HCT116 (cell line): ENCODE data around the gene NOXO1. TPM values are rescaled to one million over a fixed set of nuclear protein-coding genes. Genes with fewer than 3 reads are reported as not detected.

ENCODE experiments used
- ATAC-seq: fragments of 200-7000 bp; cut with Tn5 transposase; 2 replicates; pipeline ENCODE4 v1.9.1; 2020; ENCODE audit warnings: mild to moderate bottlenecking, moderate library complexity
- BruUV-seq: library from RNA; stranded (reverse); fragments of 400-500 nt; replicated peaks from 2 replicates; lab custom pipeline; 2021; lab: Mats Ljungman, UMichigan
- CTCF ChIA-PET: fragments of 300-600 bp; sonication (Branson Sonifier 250); formaldehyde crosslinking; loops from one replicate; lab custom pipeline; 2021; ENCODE audit warnings: antibody characterized with exemption; lab: Charles Lee
- POLR2A ChIA-PET: fragments of 300-600, 350-600 bp; sonication (Branson Sonifier 250); formaldehyde crosslinking; loops from one replicate; lab custom pipeline; 2021; ENCODE audit warnings: antibody characterized with exemption; lab: Charles Lee
- RAD21 ChIA-PET, 2 experiments: fragments of 300-600 bp; sonication (Branson Sonifier 250); formaldehyde crosslinking; loops; one replicate each; lab custom pipeline; 2023; ENCODE audit warnings: low total read pairs in 2 of 2; ENCODE audit not compliant: uncharacterized antibody in 2 of 2, unreplicated experiment in 2 of 2, low non-redundant PET in 1 of 2; lab: Charles Lee
- DNase-seq: peaks from one replicate; pipeline ENCODE4 v3.0.0-alpha.2; 2010; ENCODE audit warnings: low read depth, low spot score
- H2AFZ ChIP-seq: fragments of 200-600 bp; shearing (Covaris generic), sonication (generic); 2 replicates; pipeline ENCODE4 v1.6.1; 2017; ENCODE audit warnings: low read depth, mixed run types, mixed read lengths, antibody characterized with exemption, low read length; ENCODE audit not compliant: poor library complexity, severe bottlenecking
- H3K27ac ChIP-seq: 2 replicates; pipeline ENCODE4 v1.5.1; 2012; ENCODE audit warnings: low read depth, low read length
- H3K27me3 ChIP-seq: fragments of 200-600 bp; sonication (generic); 2 replicates; pipeline ENCODE4 v1.6.1; 2016; ENCODE audit warnings: mixed run types, low read length, mixed read lengths; ENCODE audit not compliant: insufficient read depth
- H3K36me3 ChIP-seq, 2 experiments: fragments of 200-500 bp in 1 of 2; fragments of 200-600 bp in 1 of 2; sonication (Bioruptor generic) in 1 of 2; sonication (generic) in 1 of 2; 2 replicates each; pipeline versions ENCODE4 v1.5.1 to v1.6.1; 2014 to 2016; ENCODE audit warnings: low read length in 2 of 2, inconsistent platforms in 1 of 2, mixed read lengths in 1 of 2, mixed run types in 1 of 2; ENCODE audit not compliant: insufficient read depth in 2 of 2, control insufficient read depth in 1 of 2
- H3K4me1 ChIP-seq, 2 experiments: fragments of 200-600 bp in 1 of 2; sonication (generic) in 1 of 2; 2 replicates each; pipeline versions ENCODE4 v1.5.1 to v1.6.1; 2012 to 2017; ENCODE audit warnings: low read length in 2 of 2, inconsistent platforms in 1 of 2, mild to moderate bottlenecking in 1 of 2, mixed read lengths in 1 of 2, mixed run types in 1 of 2, moderate library complexity in 1 of 2; ENCODE audit not compliant: insufficient read depth in 2 of 2, control insufficient read depth in 1 of 2
- H3K4me2 ChIP-seq: fragments of 200-600 bp; sonication (generic); 2 replicates; pipeline ENCODE4 v1.6.1; 2017; ENCODE audit warnings: mixed run types, low read length, mixed read lengths
- H3K4me3 ChIP-seq, 2 experiments: fragments of 200-600 bp in 1 of 2; sonication (generic) in 1 of 2; replicated peaks in 1 of 2; 2 replicates each; pipeline ENCODE4 v1.5.1; 2011 to 2016; ENCODE audit warnings: low read length in 2 of 2, control low read depth in 1 of 2, low read depth in 1 of 2, mild to moderate bottlenecking in 1 of 2, mixed read lengths in 1 of 2, mixed run types in 1 of 2
- H3K79me2 ChIP-seq: fragments of 200-600 bp; sonication (generic); 2 replicates; pipeline ENCODE4 v1.6.1; 2017; ENCODE audit warnings: mild to moderate bottlenecking, mixed run types, low read length, moderate library complexity, mixed read lengths; ENCODE audit not compliant: insufficient read depth
- H3K9ac ChIP-seq: fragments of 200-600 bp; sonication (generic); 2 replicates; pipeline ENCODE4 v1.6.1; 2016; ENCODE audit warnings: low read length, mixed read lengths
- H3K9me2 ChIP-seq: fragments of 200-600 bp; sonication (generic), shearing (Covaris generic); 2 replicates; pipeline ENCODE4 v1.6.1; 2017; ENCODE audit warnings: mixed run types, mild to moderate bottlenecking, moderate library complexity; ENCODE audit not compliant: insufficient read depth
- H3K9me3 ChIP-seq, 2 experiments: fragments of 200-500 bp in 1 of 2; fragments of 200-600 bp in 1 of 2; sonication (Bioruptor generic) in 1 of 2; sonication (generic) in 1 of 2; 2 replicates each; pipeline ENCODE4 v1.6.1; 2014 to 2017; ENCODE audit warnings: low read length in 2 of 2, mixed read lengths in 2 of 2, inconsistent platforms in 1 of 2, low read depth in 1 of 2, mild to moderate bottlenecking in 1 of 2, mixed run types in 1 of 2, moderate library complexity in 1 of 2; ENCODE audit not compliant: control insufficient read depth in 1 of 2, insufficient read depth in 1 of 2
- H4K20me1 ChIP-seq: fragments of 200-600 bp; sonication (generic), shearing (Covaris generic); 2 replicates; pipeline ENCODE4 v1.6.1; 2017; ENCODE audit warnings: mixed run types, mild to moderate bottlenecking, moderate library complexity; ENCODE audit not compliant: insufficient read depth
- CBX3 ChIP-seq: IDR thresholded peaks from 2 replicates; pipeline ENCODE4 v1.6.1; 2012; ENCODE audit warnings: low read depth
- CEBPB ChIP-seq: IDR thresholded peaks from 2 replicates; pipeline ENCODE4 v1.6.1; 2012; ENCODE audit warnings: low read depth
- CTCF ChIP-seq, 3 experiments: fragments of 200-600 bp in 1 of 3; sonication (generic) in 1 of 3; IDR thresholded peaks in 2 of 3; conservative IDR thresholded peaks in 1 of 3; 2 replicates each; pipeline ENCODE4 v1.5.1; 2012 to 2017; ENCODE audit warnings: low read depth in 2 of 3, low read length in 2 of 3, antibody characterized with exemption in 1 of 3, borderline replicate concordance in 1 of 3, control low read depth in 1 of 3, mild to moderate bottlenecking in 1 of 3, mixed read lengths in 1 of 3, mixed run types in 1 of 3, moderate library complexity in 1 of 3; ENCODE audit not compliant: insufficient read depth in 1 of 3
- ELF1 ChIP-seq: IDR thresholded peaks from 2 replicates; pipeline ENCODE4 v1.6.1; 2012; ENCODE audit warnings: low read depth, borderline replicate concordance
- EZH2 ChIP-seq: fragments of 200-600 bp; sonication (generic); IDR thresholded peaks from 2 replicates; pipeline ENCODE4 v1.6.1; 2017; ENCODE audit warnings: antibody characterized with exemption, mixed run types
- EZH2phosphoT487 ChIP-seq: fragments of 200-600 bp; IDR thresholded peaks from 2 replicates; pipeline ENCODE4 v1.6.1; 2018; ENCODE audit warnings: antibody characterized with exemption, borderline replicate concordance
- FOSL1 ChIP-seq: IDR thresholded peaks from 2 replicates; pipeline ENCODE4 v1.6.1; 2012; ENCODE audit warnings: low read depth
- JUND ChIP-seq: IDR thresholded peaks from 2 replicates; pipeline ENCODE4 v1.6.1; 2012
- POLR2A ChIP-seq: IDR thresholded peaks from 2 replicates; pipeline ENCODE4 v1.7.0; 2011; ENCODE audit warnings: borderline replicate concordance; ENCODE audit not compliant: insufficient read depth, insufficient read length; ENCODE audit errors: extremely low read depth
- RAD21 ChIP-seq: IDR thresholded peaks from 2 replicates; pipeline ENCODE4 v1.6.1; 2012; ENCODE audit warnings: low read depth, mild to moderate bottlenecking
- SIN3A ChIP-seq: IDR thresholded peaks from 2 replicates; pipeline ENCODE4 v1.6.1; 2012; ENCODE audit warnings: low read depth
- SP1 ChIP-seq: IDR thresholded peaks from 2 replicates; pipeline ENCODE4 v1.6.1; 2012; ENCODE audit warnings: low read depth
- SRF ChIP-seq: IDR thresholded peaks from 2 replicates; pipeline ENCODE4 v1.6.1; 2012; ENCODE audit warnings: low read depth
- TCF7L2 ChIP-seq: IDR thresholded peaks from 2 replicates; pipeline ENCODE4 v1.7.0; 2011; ENCODE audit warnings: borderline replicate concordance, inconsistent platforms; ENCODE audit not compliant: insufficient read depth, insufficient read length; ENCODE audit errors: extremely low read depth
- ZBTB33 ChIP-seq: IDR thresholded peaks from 2 replicates; pipeline ENCODE4 v1.6.1; 2011; ENCODE audit warnings: mild to moderate bottlenecking, low read length, moderate library complexity; ENCODE audit not compliant: insufficient replicate concordance; ENCODE audit errors: extremely low read depth
- ZFX ChIP-seq: fragments of 450-650 bp; IDR thresholded peaks from 2 replicates; pipeline ENCODE4 v1.6.1; 2017
- ZNF274 ChIP-seq: fragments of 200-500 bp; sonication (Bioruptor generic); IDR thresholded peaks from 2 replicates; pipeline ENCODE4 v1.6.1; 2014; ENCODE audit warnings: mild to moderate bottlenecking, low read depth, low read length, inconsistent platforms
- intact Hi-C: fragments of 100-400 bp; cut with micrococcal nuclease; formaldehyde crosslinking; loops from 2 replicates; pipeline ENCODE4 v1.10.0; 2022
- total RNA-seq: library from RNA; stranded (reverse); gene quantifications from one replicate; pipeline ENCODE4 v1.2.1, GENCODE V29; 2021; ENCODE audit not compliant: unreplicated experiment

The NOXO1 gene
- total RNA-seq, 1 experiment from 2014 or later = 10.0 TPM

DNA sequence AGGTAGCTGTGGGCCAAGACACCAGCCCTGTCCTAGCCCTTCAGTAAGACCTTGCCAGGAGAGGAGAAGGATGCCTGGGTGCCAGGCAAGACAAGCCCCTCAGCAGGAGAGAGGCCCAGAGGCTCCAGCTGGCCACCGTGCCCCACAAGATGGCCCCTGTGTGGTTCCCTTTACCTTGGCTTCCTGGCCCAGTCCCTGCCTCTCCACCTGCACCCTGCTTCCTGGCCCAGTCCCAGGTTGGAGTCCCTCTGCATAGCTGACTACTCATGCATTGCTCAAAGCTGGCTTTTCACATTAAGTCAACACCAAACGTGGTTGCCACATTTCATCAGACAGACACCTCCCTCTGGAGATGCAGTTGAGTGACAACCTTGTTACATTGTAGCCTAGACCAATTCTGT lies 12.5 kb upstream of the NOXO1 start:
- BruUV-seq = no TSS peak
- ChIA-PET CTCF (no interaction called here), RAD21 (no interaction called here), POLR2A (interaction anchor here (1.4 kb wide), 1 partner anchor 162 kb away, joined by 5 read pairs; the partner anchor contains the start of gene TRAF7)
- Histone ChIP-seq H3K4me1 (peaks cover 11 to 34% of the 10 kb centered on the region in 2 experiments; a peak in 3 of 4 replicates), H3K36me3 (peaks cover 2 to 15% of the 10 kb centered on the region in 2 experiments; a peak in 3 of 4 replicates), H3K9me2 (no peaks in the 10 kb centered on the region), H4K20me1 (no peaks in the 10 kb centered on the region), H3K4me2 (no peak overlapping the region), H3K27ac (0 out of 2 replicates have a peak overlapping the region, but pooled peaks have one; percentile 2), H3K9me3 (no peaks in the 10 kb centered on the region), H3K79me2 (no peaks in the 10 kb centered on the region), H3K27me3 (no peaks in the 10 kb centered on the region), H3K4me3 (no peak overlapping the region), H3K9ac (no peak overlapping the region), H2AFZ (no peak overlapping the region)
- TF ChIP-seq ELF1 (no peak), ZBTB33 (no peak), CTCF (IDR thresholded peaks at IDR 0.05 in 2 of 3, conservative IDR thresholded peaks at IDR 0.05 in 1 of 3; ENCODE audit: borderline replicate concordance in 1 of 3, insufficient read depth in 1 of 3, low read depth in 2 of 3, low read length in 2 of 3) (no peak), POLR2A (no peak), ZFX (no peak), RAD21 (no peak), SRF (no peak), CEBPB (no peak), TCF7L2 (no peak), CBX3 (no peak), SP1 (no peak), ZNF274 (no peak), EZH2 (no peak), EZH2phosphoT487 (no peak), SIN3A (no peak), FOSL1 (no peak), JUND (no peak)
- ATAC-seq (no peak), DNase-seq (no peak)
- intact Hi-C loops = no loop called here
